HepG2 (cell line): Measurements from ENCODE around the gene CHCHD6. TPM values are rescaled to one million over a fixed set of nuclear protein-coding genes. Genes with fewer than 3 reads are reported as not detected.

ENCODE experiments used
- ATAC-seq: fragments of 200-7000 bp; cut with Tn5 transposase; 3 replicates; pipeline ENCODE4 v1.9.1; 2020; ENCODE audit warnings: mild to moderate bottlenecking, moderate library complexity
- Bru-seq: library from RNA; stranded (reverse); fragments of 400-500 nt; gene quantifications from one replicate; lab custom pipeline; 2021; lab: Mats Ljungman, UMichigan
- BruChase-seq, 2 experiments: library from RNA; stranded (reverse); fragments of 400-500 nt; gene quantifications; one replicate each; lab custom pipeline; 2021; lab: Mats Ljungman, UMichigan
- BruUV-seq: library from RNA; stranded (reverse); fragments of 400-500 nt; replicated peaks from 2 replicates; lab custom pipeline; 2021; lab: Mats Ljungman, UMichigan
- CTCF ChIA-PET: fragments of 300-600 bp; formaldehyde crosslinking; extraction: SDS; loops from one replicate; lab custom pipeline; 2021; ENCODE audit warnings: low total read pairs, inconsistent platforms, low intra/inter-chr PET ratio; lab: Yijun Ruan, JAX
- POLR2A ChIA-PET: fragments of 350-600 bp; sonication (Branson Sonifier 250); formaldehyde crosslinking; loops from one replicate; lab custom pipeline; 2020; ENCODE audit warnings: antibody characterized with exemption, inconsistent platforms; lab: Yijun Ruan, JAX
- DNase-seq: peaks from one replicate; pipeline ENCODE4 v3.0.0-alpha.2; 2015; ENCODE audit warnings: low spot score
- FAIRE-seq: peaks from 3 replicates; lab custom pipeline; 2011; peaks lifted over from hg19 to GRCh38; lab: Jason Lieb, UNC
- H2AFZ ChIP-seq: one replicate; pipeline ENCODE4 v1.6.1; 2011; ENCODE audit warnings: low read length, inconsistent platforms
- H3K27ac ChIP-seq: fragments of 300-600 bp; 3 replicates; pipeline ENCODE4 v1.8.0; 2011; ENCODE audit warnings: mixed run types, mild to moderate bottlenecking, mixed read lengths, low read length, inconsistent platforms; ENCODE audit not compliant: insufficient read depth; ENCODE audit errors: extremely low read length
- H3K27me3 ChIP-seq, 2 experiments: fragments of 200-600 bp in 1 of 2; 2 replicates in 1 of 2; 3 replicates in 1 of 2; pipeline versions ENCODE4 v1.6.0 to v1.8.0; 2011; ENCODE audit warnings: low read length in 2 of 2, mild to moderate bottlenecking in 2 of 2, moderate library complexity in 2 of 2, inconsistent platforms in 1 of 2; ENCODE audit not compliant: insufficient read depth in 2 of 2, control insufficient read depth in 1 of 2
- H3K36me3 ChIP-seq, 2 experiments: fragments of 200-600 bp in 1 of 2; replicated peaks in 1 of 2; 2 replicates in 1 of 2; 3 replicates in 1 of 2; pipeline versions ENCODE4 v1.5.1 to v1.8.0; 2011; ENCODE audit warnings: low read length in 2 of 2, inconsistent platforms in 1 of 2; ENCODE audit not compliant: insufficient read depth in 2 of 2, control insufficient read depth in 1 of 2
- H3K4me1 ChIP-seq: 2 replicates; pipeline ENCODE4 v1.5.1; 2012; ENCODE audit warnings: low read length, inconsistent platforms; ENCODE audit not compliant: insufficient read depth
- H3K4me2 ChIP-seq: 2 replicates; pipeline ENCODE4 v1.6.0; 2011; ENCODE audit warnings: low read depth, low read length, inconsistent platforms
- H3K4me3 ChIP-seq, 3 experiments: fragments of 200-600 bp in 1 of 3; sonication (generic), shearing (Covaris generic) in 1 of 3; replicated peaks in 1 of 3; 2 replicates each; pipeline ENCODE4 v1.5.1; 2011 to 2016; ENCODE audit warnings: low read length in 3 of 3, inconsistent platforms in 2 of 3, low read depth in 2 of 3, mild to moderate bottlenecking in 2 of 3, control low read depth in 1 of 3, mixed read lengths in 1 of 3; ENCODE audit not compliant: insufficient read depth in 1 of 3
- H3K79me2 ChIP-seq: one replicate; pipeline ENCODE4 v1.6.1; 2011; ENCODE audit warnings: low read length, inconsistent platforms; ENCODE audit not compliant: insufficient read depth
- H3K9ac ChIP-seq: 2 replicates; pipeline ENCODE4 v1.6.0; 2011; ENCODE audit warnings: mild to moderate bottlenecking, low read depth, low read length, inconsistent platforms; ENCODE audit not compliant: insufficient read depth
- H3K9me3 ChIP-seq: 2 replicates; pipeline ENCODE4 v1.5.1; 2012; ENCODE audit warnings: mild to moderate bottlenecking, low read length
- H4K20me1 ChIP-seq: 2 replicates; pipeline ENCODE4 v1.6.0; 2011; ENCODE audit warnings: inconsistent platforms, mild to moderate bottlenecking, low read length, moderate library complexity; ENCODE audit not compliant: insufficient read depth
- ARHGAP35 ChIP-seq: sonication (generic); formaldehyde crosslinking; IDR thresholded peaks from 2 replicates; pipeline ENCODE4 v1.9.0; 2022; ENCODE audit warnings: mild to moderate bottlenecking, inconsistent platforms, moderate library complexity, missing genetic modification reagents, borderline replicate concordance
- HIC2 ChIP-seq: sonication (generic); formaldehyde crosslinking; IDR thresholded peaks from 2 replicates; pipeline ENCODE4 v1.9.0; 2022; ENCODE audit warnings: low read depth, missing genetic modification reagents
- KDM5B ChIP-seq: sonication (generic); formaldehyde crosslinking; IDR thresholded peaks from 2 replicates; pipeline ENCODE4 v1.4.0; 2020; ENCODE audit warnings: missing genetic modification reagents, mild to moderate bottlenecking, borderline replicate concordance
- NFATC3 ChIP-seq: sonication (generic); formaldehyde crosslinking; IDR thresholded peaks from 2 replicates; pipeline ENCODE4 v1.5.1; 2020; ENCODE audit warnings: mild to moderate bottlenecking, missing genetic modification reagents
- PCBP2 ChIP-seq: fragments of 200-400 bp; formaldehyde crosslinking; optimal IDR thresholded peaks from 2 replicates; pipeline ENCODE3; 2018; ENCODE audit warnings: low read length, low read depth; ENCODE audit not compliant: poor library complexity, severe bottlenecking
- RAD51 ChIP-seq: fragments of 450-650 bp; IDR thresholded peaks from 2 replicates; pipeline ENCODE4 v1.6.1; 2016; ENCODE audit warnings: borderline replicate concordance
- RARG ChIP-seq: sonication (generic); formaldehyde crosslinking; IDR thresholded peaks from 2 replicates; pipeline ENCODE4 v1.4.0; 2020; ENCODE audit warnings: low read depth, mild to moderate bottlenecking, missing genetic modification reagents
- SMARCE1 ChIP-seq: fragments of 450-650 bp; IDR thresholded peaks from 2 replicates; pipeline ENCODE4 v1.6.1; 2017; ENCODE audit warnings: borderline replicate concordance
- U2AF1 ChIP-seq: fragments of 200-400 bp; formaldehyde crosslinking; optimal IDR thresholded peaks from 2 replicates; pipeline ENCODE3; 2017; ENCODE audit warnings: mild to moderate bottlenecking, low read depth, low read length
- ZMYM3 ChIP-seq: sonication (generic); formaldehyde crosslinking; IDR thresholded peaks from 2 replicates; pipeline ENCODE4 v1.5.1; 2020; ENCODE audit warnings: mild to moderate bottlenecking, missing genetic modification reagents
- ZNF761 ChIP-seq: sonication (generic); formaldehyde crosslinking; conservative IDR thresholded peaks from 2 replicates; pipeline ENCODE4 v1.4.0; 2020; ENCODE audit warnings: mild to moderate bottlenecking, missing genetic modification reagents
- WGBS: methylation state at CpG from one replicate; pipeline ENCODE4 v1.1.6; 2017; ENCODE audit warnings: low lambda C conversion rate; 5-methylcytosine and 5-hydroxymethylcytosine counted together
- in situ Hi-C: cut with HindIII; loops from 2 replicates; pipeline ENCODE4 v1.10.0; 2017; ENCODE audit warnings: low pct_unique_long_range_greater_than_20kb; ENCODE audit not compliant: extremely low pct_ligation_motif_present
- intact Hi-C: fragments of 100-400 bp; cut with micrococcal nuclease; formaldehyde crosslinking; loops from one replicate; pipeline ENCODE4 v1.10.0; 2022; ENCODE audit not compliant: unreplicated experiment
- long read RNA-seq, 2 experiments: library from RNA in 1 of 2; library from polyadenylated mRNA in 1 of 2; stranded (forward) in 1 of 2; unstranded in 1 of 2; transcript quantifications; one replicate each; pipeline ENCODE4 v2.0.0, GENCODE V29; 2019 to 2022
- polyA minus RNA-seq, 3 experiments: library from RNA; depleted of rRNA, polyadenylated mRNA; stranded (reverse); fragments of >200 nt; gene quantifications; 2 replicates each; pipeline ENCODE4 v1.2.3, GENCODE V29; 2011; ENCODE audit warnings: low replicate concordance in 1 of 3
- polyA plus RNA-seq, 8 experiments: library from polyadenylated mRNA; depleted of rRNA in 3 of 8; stranded (reverse) in 7 of 8; unstranded in 1 of 8; fragments of >200 nt; fragmentation: Illumina TruSeq in 4 of 8; extraction: Trizol in 4 of 8; gene quantifications; 2 replicates each; pipeline versions ENCODE4 v1.2.1 to v1.2.3, GENCODE V29; 2011 to 2016; ENCODE audit warnings: low read depth in 4 of 8, missing spikeins in 1 of 8, mixed read lengths in 1 of 8; ENCODE audit not compliant: insufficient read depth in 1 of 8
- total RNA-seq, 5 experiments: library from RNA; depleted of rRNA; stranded (reverse); fragments of >200 nt; fragmentation: Illumina TruSeq; extraction: Trizol; gene quantifications; 2 replicates each; pipeline ENCODE4 v1.2.3, GENCODE V29; 2016; ENCODE audit warnings: low read depth in 1 of 5
- TF ChIP-seq, protein P1 (sequence below): sonication (generic); formaldehyde crosslinking; IDR thresholded peaks from 2 replicates; pipeline ENCODE4 v1.4.0; 2020; ENCODE audit warnings: missing genetic modification reagents, mild to moderate bottlenecking, borderline replicate concordance

The CHCHD6 gene, protein sequence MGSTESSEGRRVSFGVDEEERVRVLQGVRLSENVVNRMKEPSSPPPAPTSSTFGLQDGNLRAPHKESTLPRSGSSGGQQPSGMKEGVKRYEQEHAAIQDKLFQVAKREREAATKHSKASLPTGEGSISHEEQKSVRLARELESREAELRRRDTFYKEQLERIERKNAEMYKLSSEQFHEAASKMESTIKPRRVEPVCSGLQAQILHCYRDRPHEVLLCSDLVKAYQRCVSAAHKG
- total RNA-seq (2016; rRNA removed; fragmentation: Illumina TruSeq; extraction: Trizol) (20.3 and 24.8 TPM in 2 replicates), polyA plus RNA-seq (2011; rRNA removed) (18.5 and 20.8 TPM in 2 replicates), polyA minus RNA-seq (2011; rRNA and poly(A)+ RNA removed; ENCODE audit: low replicate concordance) (5.3 and 6.9 TPM in 2 replicates), Bru-seq, nascent RNA (percentile 51 among the genes with signal in this experiment), BruChase-seq, experiment 1, labeled RNA remaining after a 6-hour chase (percentile 45 among the genes with signal in this experiment), BruChase-seq, experiment 2, labeled RNA remaining after a 2-hour chase (percentile 48 among the genes with signal in this experiment)
- 10.6 and 13.0 TPM in 2 replicates for total RNA-seq (2016; cell fraction: cytosol; rRNA removed; fragmentation: Illumina TruSeq; extraction: Trizol; ENCODE audit: low read depth)
- total RNA-seq (2016; cell fraction: insoluble cytoplasmic fraction; rRNA removed; fragmentation: Illumina TruSeq; extraction: Trizol), result 21.0 and 27.0 TPM in 2 replicates
- total RNA-seq (2016; cell fraction: membrane; rRNA removed; fragmentation: Illumina TruSeq; extraction: Trizol), result 12.4 and 16.6 TPM in 2 replicates
- 11.5 and 15.1 TPM in 2 replicates for total RNA-seq (2016; cell fraction: nucleus; rRNA removed; fragmentation: Illumina TruSeq; extraction: Trizol)
- polyA plus RNA-seq (2011; cell fraction: cytosol; rRNA removed), result 19.5 and 23.3 TPM in 2 replicates
- polyA plus RNA-seq (2011; cell fraction: nucleus; rRNA removed), result 8.9 and 9.9 TPM in 2 replicates
- 10.9 and 12.0 TPM in 2 replicates for polyA plus RNA-seq (2012)
- 12.6 and 15.1 TPM in 2 replicates for polyA plus RNA-seq (2016; cell fraction: cytosol; fragmentation: Illumina TruSeq; extraction: Trizol; ENCODE audit: low read depth)
- polyA plus RNA-seq (2016; cell fraction: insoluble cytoplasmic fraction; fragmentation: Illumina TruSeq; extraction: Trizol; ENCODE audit: low read depth), result 28.8 and 28.9 TPM in 2 replicates
- polyA plus RNA-seq (2016; cell fraction: membrane; fragmentation: Illumina TruSeq; extraction: Trizol; ENCODE audit: low read depth), result 13.3 and 13.9 TPM in 2 replicates
- 15.3 and 19.3 TPM in 2 replicates for polyA plus RNA-seq (2016; cell fraction: nucleus; fragmentation: Illumina TruSeq; extraction: Trizol; ENCODE audit: insufficient read depth, low read depth)
- polyA minus RNA-seq (2011; cell fraction: cytosol; rRNA and poly(A)+ RNA removed), result 3.1 and 3.6 TPM in 2 replicates
- polyA minus RNA-seq (2011; cell fraction: nucleus; rRNA and poly(A)+ RNA removed), result 7.2 and 10.6 TPM in 2 replicates
- long read RNA-seq, experiment 1, transcript CHCHD6-201 (8 exons, 1,006 nt), result major isoform, 31 of 39 reads
- long read RNA-seq, experiment 1, partial matches to known transcripts, result 3 of 39 reads
- long read RNA-seq, experiment 1, other reads (novel, unspliced or antisense), result 5 of 39 reads
- long read RNA-seq, experiment 2, transcript CHCHD6-201 (8 exons, 1,006 nt), result major isoform, 19 of 32 reads
- long read RNA-seq, experiment 2, partial matches to known transcripts, result 6 of 32 reads
- long read RNA-seq, experiment 2, other reads (novel, unspliced or antisense), result 7 of 32 reads

DNA sequence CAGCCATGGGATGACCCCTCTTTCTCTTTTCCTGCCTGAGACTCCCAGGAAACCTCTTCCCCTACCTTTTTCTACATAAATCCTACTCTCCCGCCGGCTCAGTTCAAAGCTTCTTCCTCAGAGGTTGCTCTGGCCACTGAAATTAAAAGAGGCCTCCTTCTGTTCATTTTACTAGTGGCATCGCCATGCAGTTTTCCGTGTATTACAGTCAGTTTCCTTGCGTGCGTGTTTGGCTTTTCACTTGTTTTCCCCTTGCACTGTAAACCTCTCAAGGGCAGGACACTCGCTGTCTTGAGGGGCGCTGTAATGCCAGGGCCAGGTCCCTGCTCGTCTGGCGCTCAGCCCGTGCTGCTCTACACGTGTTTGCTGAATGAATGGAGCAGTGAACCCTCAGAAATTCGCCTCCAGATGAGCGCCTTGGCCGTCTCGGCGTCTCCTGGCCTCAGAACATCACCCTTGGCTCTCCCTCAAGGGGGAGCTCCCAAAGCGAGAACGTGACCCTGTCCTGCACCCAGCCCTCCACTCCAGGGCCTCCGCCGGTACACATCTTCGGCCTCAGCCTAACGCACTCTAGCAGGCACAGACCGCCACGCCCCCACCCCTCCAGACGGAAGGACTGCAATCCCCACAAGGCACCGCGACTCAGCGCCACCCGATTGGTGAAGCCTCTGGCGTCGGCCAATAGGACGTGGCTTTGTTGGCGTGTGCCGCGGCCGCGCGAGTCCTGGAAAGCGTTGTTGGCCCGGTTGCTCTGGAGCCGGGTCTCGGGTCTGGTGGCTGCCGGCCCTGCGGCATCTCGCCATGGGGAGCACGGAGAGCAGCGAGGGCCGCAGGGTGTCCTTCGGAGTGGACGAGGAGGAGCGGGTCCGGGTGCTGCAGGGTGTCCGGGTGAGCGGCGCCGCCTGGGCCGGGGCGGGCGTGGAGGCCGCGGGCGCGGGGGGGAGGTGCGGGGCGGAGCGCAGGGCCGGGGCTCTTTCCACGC lies at the start of gene CHCHD6:
Gene CHCHD6 (plus strand): TSS at position 729 of the 982 bp plus-strand sequence. CDS start 73 bp downstream, at position 802.
- in situ Hi-C loops (no loop called here), intact Hi-C loops (loop anchor here (1.0 kb wide), 1 partner anchor 30 kb away; no protein-coding TSS in a partner anchor)
- Histone ChIP-seq H3K79me2 (peaks cover 11% of the 10 kb centered on the region), H3K27me3 (peaks cover 0 to 3% of the 10 kb centered on the region in 2 experiments; a peak in 2 of 5 replicates), H3K27ac (no peak within 1 kb of the TSS), H3K4me3 (peak within 1 kb of the TSS; percentile 85 to 89 (median 86)), H3K36me3 (peaks cover 0 to 2% of the 10 kb centered on the region in 2 experiments; a peak in 2 of 5 replicates), H2AFZ (peak within 1 kb of the TSS; percentile 93), H3K4me1 (peaks cover 23% of the 10 kb centered on the region), H4K20me1 (no peaks in the 10 kb centered on the region), H3K9ac (peak within 1 kb of the TSS; percentile 66), H3K9me3 (peaks cover 5% of the 10 kb centered on the region; the same call in 1 of the 2 replicates), H3K4me2 (peak within 1 kb of the TSS; percentile 97)
- peak; percentile 99 for ATAC-seq
- ChIA-PET CTCF (no interaction called here), POLR2A (no interaction called here)
- DNase-seq, result peak; percentile 93
- no TSS peak for BruUV-seq
- peak; percentile 26 for FAIRE-seq
- WGBS, result under 1% methylated on average over 34 of the region's 69 CpGs
- TF ChIP-seq SMARCE1, result no peak
- TF ChIP-seq KDM5B (CRISPR knock-in tag), result peak; percentile 56; the same call in 1 of the 2 replicates
- no peak for TF ChIP-seq U2AF1
- TF ChIP-seq, protein P1, sequence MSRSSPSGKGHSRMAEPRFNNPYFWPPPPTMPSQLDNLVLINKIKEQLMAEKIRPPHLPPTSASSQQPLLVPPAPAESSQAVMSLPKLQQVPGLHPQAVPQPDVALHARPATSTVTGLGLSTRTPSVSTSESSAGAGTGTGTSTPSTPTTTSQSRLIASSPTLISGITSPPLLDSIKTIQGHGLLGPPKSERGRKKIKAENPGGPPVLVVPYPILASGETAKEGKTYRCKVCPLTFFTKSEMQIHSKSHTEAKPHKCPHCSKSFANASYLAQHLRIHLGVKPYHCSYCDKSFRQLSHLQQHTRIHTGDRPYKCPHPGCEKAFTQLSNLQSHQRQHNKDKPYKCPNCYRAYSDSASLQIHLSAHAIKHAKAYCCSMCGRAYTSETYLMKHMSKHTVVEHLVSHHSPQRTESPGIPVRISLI (CRISPR knock-in tag), result no peak
- no peak for TF ChIP-seq NFATC3
- peak; percentile 66; the same call in 1 of the 2 replicates for TF ChIP-seq HIC2 (CRISPR knock-in tag)
- no peak for TF ChIP-seq RARG
- no peak for TF ChIP-seq ZNF761 (CRISPR knock-in tag)
- no peak for TF ChIP-seq PCBP2
- peak; percentile 47; the same call in 1 of the 2 replicates for TF ChIP-seq ARHGAP35 (CRISPR knock-in tag)
- TF ChIP-seq RAD51, result no peak
- TF ChIP-seq ZMYM3 (CRISPR knock-in tag), result no peak; the same call in 1 of the 2 replicates
